Measurements from ENCODE around the gene OXCT2. TPM values are rescaled to one million over a fixed set of nuclear protein-coding genes. Genes with fewer than 3 reads are reported as not detected.

The OXCT2 gene
- total RNA-seq, 4 donors from 2014 or later: 0.15 to 6.6 (median 1.4) TPM; not detected in 1

DNA sequence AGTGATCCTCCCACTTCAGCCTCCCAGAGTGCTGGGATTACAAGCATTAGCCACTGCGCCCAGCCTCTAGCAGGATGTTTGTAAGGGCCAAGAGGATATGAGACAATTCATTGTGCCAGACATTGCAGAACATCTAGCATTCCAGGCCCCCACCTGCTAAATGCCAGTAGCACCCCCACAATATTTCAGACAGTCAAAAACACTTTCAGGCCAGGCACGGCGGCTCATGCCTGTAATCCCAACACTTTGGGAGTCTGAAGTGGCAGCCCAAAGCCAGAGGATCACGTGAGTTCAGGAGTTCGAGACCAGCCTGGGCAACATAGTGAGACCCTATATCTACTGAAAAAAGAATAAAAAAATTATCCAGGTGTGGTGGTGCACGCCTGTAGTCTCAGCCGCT is 19.6 kb downstream of the OXCT2 start:
- 94 to 96% methylated on average over 7 of the region's 7 CpGs for WGBS, 2 donors
- intact Hi-C loops (cut with DNase I; ENCODE audit: low total_unique reads): no loop called here
- no peak for TF ChIP-seq CTCF (IDR thresholded peaks at IDR 0.05)
- no peak for TF ChIP-seq POLR2A (IDR thresholded peaks at IDR 0.05)
- no peak for DNase-seq (ENCODE audit: low spot score in 2 of 2)
- H3K4me3 ChIP-seq (ENCODE audit: low read depth, poor library complexity, severe bottlenecking): no peak overlapping the region

DNA sequence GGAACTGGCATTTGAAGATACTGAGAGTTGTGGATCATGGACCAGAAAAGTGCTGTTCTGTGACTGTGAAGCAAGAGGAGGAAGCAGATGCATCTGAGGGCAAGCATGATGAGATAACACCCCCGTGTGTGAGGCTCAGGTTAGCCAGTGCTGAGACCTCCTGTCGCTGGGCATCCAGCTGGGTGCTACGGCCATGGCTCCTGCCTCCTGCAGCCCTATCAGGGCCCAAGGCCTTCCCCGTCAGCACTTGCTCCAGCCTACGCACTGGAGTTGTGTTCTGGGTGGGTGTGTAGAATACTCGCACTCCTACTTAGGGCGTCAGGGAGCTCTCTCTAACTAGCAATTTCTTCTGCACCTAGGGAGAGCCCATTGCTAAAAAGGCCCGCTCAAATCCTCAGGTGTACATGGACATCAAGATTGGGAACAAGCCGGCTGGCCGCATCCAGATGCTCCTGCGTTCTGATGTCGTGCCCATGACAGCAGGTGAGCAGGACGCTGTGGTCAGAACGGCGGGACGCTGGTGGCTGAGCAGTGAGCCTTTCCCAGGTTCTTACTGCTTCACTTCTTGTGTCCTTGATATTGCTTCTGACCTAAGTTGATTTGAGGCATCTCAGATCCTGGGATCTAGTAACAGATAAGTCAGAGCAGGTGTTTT is 26.0 kb downstream of the OXCT2 start:
- WGBS, 2 donors: 95% methylated on average over 16 of the region's 16 CpGs
- intact Hi-C loops (cut with DNase I; ENCODE audit: low total_unique reads): no loop called here
- no peak overlapping the region for H3K4me3 ChIP-seq (ENCODE audit: low read depth, poor library complexity, severe bottlenecking)

DNA sequence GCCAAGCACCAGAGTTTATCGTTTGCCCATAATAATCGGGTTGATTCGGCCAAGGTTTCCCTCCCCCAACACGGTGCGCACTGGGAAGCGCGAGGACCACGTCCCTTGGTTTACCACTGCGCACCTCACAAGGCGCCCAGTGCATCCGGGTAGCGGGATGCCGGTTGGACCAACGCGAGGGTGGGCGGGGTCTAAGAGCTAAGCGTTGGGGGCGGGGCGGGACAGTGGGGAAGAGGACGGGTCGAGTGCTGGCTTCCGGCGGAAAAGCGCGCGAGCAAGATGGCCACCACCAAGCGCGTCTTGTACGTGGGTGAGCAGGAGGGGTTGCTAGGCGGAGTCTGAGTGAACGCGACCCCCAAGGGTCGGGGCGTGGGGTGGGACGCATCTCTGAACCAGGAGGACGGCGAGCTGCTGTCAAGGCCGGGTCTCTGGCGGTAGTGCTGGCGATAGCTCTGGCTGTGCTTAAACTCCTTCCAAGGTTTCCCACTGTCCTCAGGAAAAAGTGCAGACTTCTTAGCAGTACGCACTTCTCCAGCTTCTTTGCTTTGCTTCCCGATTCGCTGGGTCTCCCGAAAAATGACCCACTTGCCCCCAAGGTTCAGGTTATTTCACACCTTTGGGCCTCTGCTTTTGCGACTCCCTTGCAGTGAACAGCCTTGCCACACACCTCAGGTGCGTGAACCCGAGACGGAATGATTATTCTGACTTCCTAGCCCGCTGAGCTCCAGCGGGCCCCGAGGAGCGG is 32.4 kb downstream of the OXCT2 start, which contains the start of gene PPIE:
Gene PPIE, plus strand, starts transcription at position 261 of the 745 bp plus-strand sequence. Its CDS starts 19 bp downstream, at position 280.
- peak within 1 kb of the TSS; percentile 71 for H3K4me3 ChIP-seq (ENCODE audit: low read depth, poor library complexity, severe bottlenecking)
- 1% methylated on average over 47 to 51 of the region's 52 CpGs for WGBS, 2 donors
- intact Hi-C loops (cut with DNase I; ENCODE audit: low total_unique reads): no loop called here
- DNase-seq (ENCODE audit: low spot score in 2 of 2): peak; percentile 93 to 98
- TF ChIP-seq POLR2A (IDR thresholded peaks at IDR 0.05) (no peak), CTCF (IDR thresholded peaks at IDR 0.05) (no peak)

More for the DNA sequence above, 26.0 kb downstream of the OXCT2 start:
- no peak for TF ChIP-seq CTCF (IDR thresholded peaks at IDR 0.05)
- no peak for TF ChIP-seq POLR2A (IDR thresholded peaks at IDR 0.05)
- peak in 1 of 2 donors; percentile 66 for DNase-seq (ENCODE audit: low spot score in 2 of 2)

DNA sequence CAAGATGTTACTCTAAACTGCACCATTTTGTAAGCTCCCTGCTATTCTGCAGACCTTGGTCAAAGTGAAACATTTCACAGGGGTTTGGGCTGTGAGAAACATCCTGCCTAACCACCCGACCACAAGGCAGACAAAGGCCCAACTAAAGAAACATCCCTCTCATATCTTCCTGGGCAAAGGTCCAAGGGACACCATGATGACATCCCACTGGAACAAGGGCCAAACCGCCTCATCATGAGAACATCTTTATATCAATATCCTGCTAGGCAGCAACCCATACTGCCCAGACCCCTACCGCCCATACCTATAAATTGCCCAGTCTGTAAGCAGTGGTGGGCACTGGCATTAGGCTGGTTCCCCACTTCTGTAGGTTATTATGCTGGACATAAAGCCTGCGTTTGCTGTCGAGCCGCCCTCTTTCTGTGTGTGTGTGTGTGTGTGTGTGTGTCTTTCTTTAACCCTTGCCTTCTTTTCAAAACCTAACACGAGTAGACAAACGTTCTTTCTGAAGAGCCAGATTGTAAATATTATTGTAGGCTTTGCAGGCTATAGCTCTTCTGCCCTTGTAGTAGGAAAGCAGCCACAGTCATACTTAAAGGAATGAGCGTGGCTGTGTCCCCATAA is 33.5 kb downstream of the OXCT2 start:
- no peak for DNase-seq (ENCODE audit: low spot score in 2 of 2)
- no peak overlapping the region for H3K4me3 ChIP-seq (ENCODE audit: low read depth, poor library complexity, severe bottlenecking)
- intact Hi-C loops (cut with DNase I; ENCODE audit: low total_unique reads): no loop called here
- 82 to 84% methylated on average over 9 of the region's 9 CpGs for WGBS, 2 donors
- no peak for TF ChIP-seq POLR2A (IDR thresholded peaks at IDR 0.05)
- no peak for TF ChIP-seq CTCF (IDR thresholded peaks at IDR 0.05)

GRCh38 chr1:39735731-39736130 is 35.4 kb downstream of the OXCT2 start:
- intact Hi-C loops (cut with DNase I; ENCODE audit: low total_unique reads): no loop called here
- 70 to 76% methylated on average over 3 of the region's 3 CpGs for whole genome bisulfite sequencing, 2 donors
- DNase-seq (ENCODE audit: low spot score in 2 of 2): no peak
- H3K4me3 ChIP-seq (ENCODE audit: low read depth, poor library complexity, severe bottlenecking): no peak overlapping the region
- TF ChIP-seq POLR2A (IDR thresholded peaks at IDR 0.05) (no peak), CTCF (IDR thresholded peaks at IDR 0.05) (no peak)
